LoVo (cell line): Measurements from ENCODE around the gene GGACT.
A peak's percentile ranks its signal among the peaks of the same experiment; 100 is the strongest.
"Not testable (repeated sequence)": the region's sequence is repeated elsewhere in the genome, so short reads cannot be mapped to it uniquely, and the experiment has no call there.

ENCODE experiments used
- DNase-seq: peaks from one replicate; pipeline ENCODE4 v3.0.0-alpha.2; 2016; ENCODE audit warnings: low spot score

Gene GGACT

DNA sequence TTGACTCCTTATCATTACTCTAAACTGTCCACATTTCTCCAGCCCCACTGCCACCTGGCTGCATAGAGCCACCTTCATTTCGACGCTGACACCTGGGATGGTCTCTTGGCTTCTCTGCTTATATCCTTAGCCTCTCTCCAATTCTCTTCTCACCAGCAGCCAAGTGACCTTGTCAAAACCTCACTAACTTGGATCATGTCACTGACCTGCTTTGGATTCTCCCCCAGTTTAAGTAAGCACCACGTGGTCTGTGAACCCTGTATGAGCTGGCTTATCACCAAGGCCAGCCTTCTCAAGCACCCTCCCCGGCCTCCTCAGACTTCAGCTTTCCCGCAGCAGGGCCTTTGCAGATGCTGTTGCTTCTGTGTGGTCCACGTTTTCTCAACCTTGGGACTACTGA is 12.3 kb upstream of the GGACT start:
- DNase-seq: no peak

GRCh38 chr13:100600461-100600860 is 11.9 kb upstream of the GGACT start:
- no peak for DNase-seq

DNA sequence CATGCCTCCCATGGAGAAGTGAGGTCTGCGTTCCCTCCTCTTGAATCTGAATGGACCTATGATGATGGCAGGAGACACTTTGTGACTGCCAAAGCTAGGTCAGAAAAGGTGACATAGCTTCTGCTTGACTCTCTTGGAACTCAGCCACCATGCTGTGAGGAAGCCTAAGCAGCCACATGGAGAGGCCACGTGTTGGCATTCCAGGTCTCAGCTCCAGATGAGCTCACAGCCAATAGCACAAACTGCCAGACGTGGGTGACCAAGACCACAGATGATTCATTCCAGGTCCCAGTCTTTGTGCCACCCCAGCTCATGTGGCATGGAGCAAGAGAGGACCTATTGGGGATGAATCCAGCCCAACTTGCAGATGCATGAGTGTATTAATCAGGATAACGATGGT is 8.7 kb upstream of the GGACT start:
- DNase-seq: no peak

DNA sequence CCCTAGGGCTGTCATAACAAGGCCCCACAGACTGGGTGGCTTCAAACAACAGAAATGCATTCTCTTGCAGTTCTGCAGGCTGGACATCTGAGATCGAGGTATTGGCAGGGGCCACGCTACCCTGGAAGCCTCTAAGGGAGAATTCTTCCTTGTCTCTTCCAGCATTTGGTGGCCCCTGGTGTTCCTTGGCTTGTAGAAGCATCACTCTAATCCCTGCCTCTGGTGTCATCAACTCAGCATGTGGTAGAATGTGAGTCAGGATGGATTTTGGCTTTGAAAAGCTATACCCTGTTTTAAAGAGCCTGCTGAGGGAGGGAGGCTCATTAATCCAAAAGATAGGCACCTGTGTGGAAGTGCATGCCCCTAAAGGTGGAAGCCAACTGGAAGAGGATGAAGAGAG is 7.9 kb upstream of the GGACT start:
- DNase-seq: no peak

DNA sequence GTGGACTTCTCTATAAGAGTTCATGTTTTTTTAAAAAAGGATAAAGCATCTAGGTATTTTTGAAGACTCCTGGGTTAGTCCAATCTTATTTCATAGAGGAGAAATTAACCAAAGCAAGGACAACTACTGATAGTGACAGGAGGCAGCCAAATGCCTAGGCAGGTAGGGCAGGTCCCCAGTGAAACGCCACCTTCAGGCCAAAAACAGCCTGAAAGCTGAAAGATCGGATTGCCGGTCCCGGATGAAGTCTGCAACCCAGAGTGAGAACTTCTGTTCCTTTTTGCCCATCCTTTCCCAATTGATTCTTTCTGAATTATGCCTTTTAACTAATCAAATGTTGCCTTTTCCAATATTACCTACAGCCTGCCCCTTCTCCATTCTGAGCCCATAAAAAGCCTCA is 6.1 kb upstream of the GGACT start:
- DNase-seq: no peak

GRCh38 chr13:100594255-100594654 is 5.7 kb upstream of the GGACT start:
- DNase-seq: no peak

DNA sequence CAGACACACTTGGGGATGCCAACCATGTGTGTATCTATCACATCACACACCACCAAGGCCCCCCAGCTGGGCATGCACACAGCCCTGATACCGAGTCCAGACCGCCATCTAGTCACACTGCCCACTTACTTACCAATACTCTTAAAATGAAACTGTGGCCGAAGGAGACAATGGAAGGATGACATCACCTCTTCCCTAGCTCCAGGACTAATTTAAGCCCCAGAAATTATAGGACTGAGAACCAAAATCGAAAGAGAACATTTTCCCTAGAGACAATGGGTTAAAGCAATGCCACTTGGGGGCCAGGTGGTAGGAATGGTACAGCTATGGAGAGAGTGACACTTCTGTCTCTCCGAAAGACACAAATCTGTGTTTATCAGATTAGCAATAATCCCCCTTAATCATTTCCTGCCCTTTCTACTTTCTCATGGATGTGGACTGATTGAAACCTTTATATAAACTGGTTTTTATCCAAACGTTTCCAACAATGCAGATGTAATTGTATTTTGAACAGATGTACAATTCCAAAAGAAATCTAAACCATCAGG is 663 bp upstream of the GGACT start:
- DNase-seq: no peak

DNA sequence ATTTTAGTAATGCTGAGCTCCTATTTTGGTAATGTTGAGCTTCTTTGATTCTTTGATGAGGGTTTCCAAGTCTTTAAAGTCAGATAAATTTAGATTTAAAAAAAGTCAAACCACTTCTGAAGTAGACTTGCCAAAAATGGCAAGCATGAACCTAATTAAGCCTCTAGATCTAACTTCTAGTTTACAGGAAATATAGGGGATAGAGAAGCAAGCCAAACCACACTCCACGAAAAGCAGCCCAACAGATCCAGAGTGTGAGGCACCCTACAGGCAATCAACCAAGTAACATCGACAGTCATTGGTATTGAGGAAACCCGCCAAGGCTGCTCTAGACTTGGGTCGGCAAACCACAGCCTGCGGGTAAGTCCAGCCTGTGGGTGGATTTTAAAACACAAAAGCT is 3.7 kb downstream of the GGACT start:
- no peak for DNase-seq

DNA sequence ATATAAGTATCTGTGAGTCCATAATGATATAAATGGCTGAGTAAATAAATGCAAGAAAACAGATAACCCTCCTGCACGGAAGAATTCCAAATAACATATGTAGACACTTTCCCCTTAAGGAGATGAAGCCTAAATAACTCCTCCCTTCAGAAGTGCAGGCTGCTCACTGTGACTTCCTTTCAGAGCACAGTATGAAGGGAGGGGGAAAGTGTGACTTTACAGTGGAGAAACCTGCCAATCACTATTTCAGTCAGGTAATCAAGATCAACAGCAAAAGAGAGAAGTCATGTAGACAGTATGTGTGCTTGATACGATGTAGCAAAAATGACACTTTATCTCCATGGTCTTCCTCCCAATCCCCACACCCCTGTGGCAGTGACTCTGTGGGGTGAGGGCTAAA is 7.1 kb downstream of the GGACT start:
- DNase-seq: no peak

GRCh38 chr13:100581030-100581429 is 7.6 kb downstream of the GGACT start:
- no peak for DNase-seq

DNA sequence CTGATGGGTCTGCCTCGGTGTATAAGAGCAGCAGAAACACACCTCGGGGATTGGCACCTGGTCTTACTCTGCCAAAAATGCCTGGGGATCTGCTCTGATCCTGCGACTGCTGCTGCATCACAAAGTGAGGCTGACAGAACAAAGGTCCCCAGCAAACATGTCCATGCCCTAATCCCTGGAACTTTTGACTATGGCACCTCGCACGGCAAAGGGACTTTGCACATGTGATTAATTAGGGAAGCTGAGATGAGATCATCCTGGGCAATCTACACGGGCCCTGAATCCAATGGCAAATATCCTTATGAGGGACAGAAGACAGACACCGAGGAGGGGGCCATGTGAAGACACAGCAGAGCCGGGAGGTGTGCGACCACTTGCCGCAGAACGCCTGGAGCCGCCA is 8.5 kb downstream of the GGACT start:
- no peak for DNase-seq

DNA sequence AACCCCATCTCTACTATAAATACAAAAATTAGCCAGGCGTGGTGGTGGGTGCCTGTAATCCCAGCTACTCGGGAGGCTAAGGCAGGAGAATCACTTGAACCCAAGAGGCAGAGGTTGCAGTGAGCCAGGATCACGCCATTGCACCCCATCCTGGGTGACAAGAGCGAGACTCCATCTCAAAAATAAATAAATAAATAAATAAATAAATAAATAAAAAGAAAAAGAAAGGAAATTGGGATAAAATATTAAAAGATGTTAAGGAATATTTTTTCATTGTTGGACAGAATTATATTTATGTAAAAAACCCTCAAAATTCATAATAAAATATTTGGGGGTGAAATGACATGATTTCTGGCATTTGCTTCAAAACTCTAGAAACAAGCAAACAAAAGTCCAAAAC is 11.3 kb downstream of the GGACT start:
- not testable (repeated sequence) for DNase-seq

DNA sequence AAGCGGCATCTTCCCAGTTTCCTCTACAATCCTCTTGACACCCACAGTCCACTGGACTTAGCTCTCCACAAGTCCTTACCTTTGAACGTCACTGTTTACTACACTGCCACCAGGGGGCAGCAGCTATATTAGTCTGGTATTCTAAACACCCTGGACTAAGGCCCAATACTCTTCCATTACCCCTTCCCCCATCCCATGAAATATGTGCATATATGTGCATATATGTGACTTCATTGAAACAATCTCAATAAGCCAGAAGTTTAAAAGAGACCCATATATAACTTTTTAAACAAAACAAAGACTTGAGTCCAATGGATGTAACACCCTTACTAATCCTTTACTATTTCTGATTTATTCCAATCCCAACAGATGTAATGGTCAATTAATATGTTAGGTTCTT is 15.5 kb downstream of the GGACT start:
- peak; percentile 67 for DNase-seq

- DNase-seq: peak; percentile 58
These were observed 22.0 kb downstream of the GGACT start for GRCh38 chr13:100566543-100566942.

DNA sequence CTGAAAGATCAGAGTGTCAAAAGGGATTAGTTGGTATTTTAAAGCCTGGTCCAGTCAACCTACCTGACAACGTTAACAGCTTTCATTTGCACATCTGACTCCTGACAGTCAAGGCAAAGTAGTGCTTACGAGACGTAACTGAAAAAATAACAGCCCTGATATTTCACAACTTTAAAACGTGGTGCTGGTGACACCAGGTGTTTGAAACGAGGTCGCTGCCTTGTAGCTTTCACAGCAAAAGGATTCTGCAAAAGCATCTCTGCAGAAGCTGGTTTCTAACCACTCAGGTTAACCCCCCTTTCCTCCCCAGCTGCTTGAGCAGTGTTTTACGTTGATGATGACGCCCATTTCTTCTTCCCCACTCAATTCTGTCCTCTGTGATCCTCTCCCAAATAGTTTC is 23.3 kb downstream of the GGACT start:
- no peak for DNase-seq

DNA sequence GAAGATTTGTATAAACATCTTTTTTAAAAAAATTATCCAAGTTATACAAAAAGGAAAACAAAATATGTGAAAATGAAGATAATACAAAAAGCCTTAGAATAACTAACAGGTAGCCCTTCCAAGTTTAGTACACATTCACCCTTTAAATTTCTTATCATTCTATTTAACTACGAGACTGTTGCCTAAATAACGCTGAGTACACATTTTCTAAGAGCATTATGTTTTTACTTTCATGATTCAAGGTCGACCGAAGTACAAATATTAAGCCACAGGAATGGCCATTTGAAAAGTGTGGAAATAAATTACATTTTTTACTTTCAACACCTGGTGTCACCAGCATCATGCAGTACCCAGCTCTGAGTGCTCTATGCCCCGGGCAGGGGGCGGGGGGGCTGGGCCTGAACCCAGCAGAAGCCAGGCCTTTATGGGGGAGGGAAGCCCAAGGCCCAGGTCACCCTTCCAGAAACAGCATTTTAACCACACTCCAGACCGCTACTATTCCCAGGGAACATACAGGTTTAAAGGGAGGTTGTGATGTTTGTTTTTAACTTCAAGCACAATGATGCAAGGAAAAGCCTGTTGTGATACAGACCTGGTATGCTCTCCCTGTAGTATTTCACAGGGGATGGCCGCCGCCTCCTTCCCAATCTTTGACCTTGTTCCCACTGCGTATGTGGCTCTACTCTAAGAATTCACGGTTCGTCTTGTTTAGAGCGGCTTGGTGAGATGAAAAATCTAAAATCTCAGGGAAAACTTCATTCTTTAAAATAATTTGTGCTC is 24.0 kb downstream of the GGACT start:
- DNase-seq: no peak

DNA sequence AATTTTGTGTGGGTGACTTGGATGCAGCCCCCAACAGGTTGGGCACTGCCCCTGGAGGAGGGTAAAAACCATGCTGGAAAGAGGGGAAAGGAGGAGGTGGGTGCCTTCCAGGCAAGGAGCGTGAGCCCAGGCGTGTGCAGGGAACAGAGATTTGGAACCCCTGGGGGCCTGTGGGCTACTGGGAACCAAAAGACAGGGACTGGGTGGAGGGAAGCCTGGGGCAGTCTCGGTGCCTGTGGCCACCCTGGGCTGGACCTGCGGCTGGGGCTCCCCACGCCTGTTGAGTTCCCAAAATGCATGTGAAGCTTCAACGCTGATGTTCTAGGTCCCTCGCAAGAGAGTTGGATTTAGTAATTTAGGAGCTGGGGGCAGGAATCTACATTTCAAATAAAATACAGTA is 24.8 kb downstream of the GGACT start:
- no peak for DNase-seq

DNA sequence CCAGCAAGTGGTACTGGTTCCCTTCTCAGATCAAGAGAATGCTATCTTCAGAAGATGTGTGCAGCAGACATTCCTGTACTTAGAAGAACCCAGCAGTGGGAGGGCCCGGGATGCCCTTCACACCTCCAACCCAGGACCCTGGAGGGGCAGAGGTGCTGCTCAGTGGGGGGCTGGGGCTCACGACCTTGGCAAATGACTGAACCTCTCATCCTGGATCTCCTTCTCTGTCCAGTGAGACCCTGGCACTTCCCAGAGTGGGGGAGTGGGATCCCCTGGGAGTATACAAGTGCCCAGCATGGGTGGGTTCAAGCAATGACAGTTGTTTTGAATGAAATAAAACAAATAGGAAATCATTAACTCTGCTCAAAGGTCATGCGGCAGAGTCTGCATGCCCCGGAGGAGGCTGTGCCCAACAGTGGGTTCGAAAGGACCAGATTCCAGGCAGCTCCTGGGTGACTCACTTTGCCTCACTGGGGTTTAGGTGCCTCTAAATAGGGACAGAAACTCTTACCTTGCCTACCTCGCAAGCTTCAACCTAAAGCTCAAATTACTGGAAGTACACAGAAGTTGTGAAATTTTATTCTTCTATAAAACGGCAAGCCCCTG is 26.9 kb downstream of the GGACT start:
- DNase-seq: no peak

- no peak for DNase-seq
These were observed 27.5 kb downstream of the GGACT start for GRCh38 chr13:100561158-100561499.

- no peak for DNase-seq
These were observed 28.0 kb downstream of the GGACT start for GRCh38 chr13:100560498-100561157.

GRCh38 chr13:100559886-100560285 is 28.7 kb downstream of the GGACT start:
- DNase-seq: no peak

DNA sequence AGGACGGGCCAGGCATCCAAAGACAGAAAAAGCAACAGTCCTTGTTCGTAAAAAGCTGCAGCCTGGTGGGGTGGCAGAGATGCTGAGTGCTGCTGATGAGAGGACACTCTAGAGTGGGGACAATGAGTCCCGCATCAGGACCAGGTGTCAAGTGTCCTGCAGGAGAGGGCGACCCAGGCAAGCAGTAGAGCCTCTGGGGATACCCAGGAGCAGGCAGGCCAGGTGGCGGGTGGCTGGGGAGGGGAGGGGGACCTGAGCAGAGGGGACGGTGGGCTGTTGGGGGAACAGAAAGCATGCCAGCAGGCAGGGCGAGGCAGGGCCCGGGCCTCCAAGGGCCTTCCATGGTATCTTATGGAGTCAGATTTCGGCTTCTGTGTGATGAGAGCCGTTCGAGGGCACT is 35.8 kb downstream of the GGACT start:
- no peak for DNase-seq

GRCh38 chr13:100549316-100549715 is 39.3 kb downstream of the GGACT start:
- no peak for DNase-seq
